ENCODE results near the gene ASB11.

DNA sequence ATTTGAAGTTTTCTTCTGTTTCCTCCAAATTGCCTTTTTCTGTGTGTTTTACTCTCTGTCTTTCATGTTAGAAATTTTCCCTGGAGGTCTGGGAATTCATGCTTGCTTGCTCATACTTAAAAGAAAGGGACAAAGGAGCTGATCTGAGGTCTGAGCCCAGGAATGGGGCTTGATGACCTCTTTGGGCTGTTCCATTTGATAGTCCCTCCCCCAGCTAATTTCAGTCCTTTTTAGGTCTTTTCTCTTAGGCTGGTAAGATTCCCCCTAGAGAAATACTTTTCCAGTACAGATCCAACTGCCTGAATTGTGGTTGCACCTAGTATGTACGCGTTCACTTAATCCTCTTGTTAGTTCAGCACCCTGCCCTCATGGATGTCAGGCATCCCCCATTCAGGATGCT lies 25.4 kb upstream of the ASB11 start:
- TF ChIP-seq POLR2A (IDR thresholded peaks at IDR 0.05; ENCODE audit: low read length): no peak
- TF ChIP-seq GATA1 (IDR thresholded peaks at IDR 0.05; ENCODE audit: low read depth, low read length): no peak

Measured in erythroblast (primary cell).